ENCODE measurements around the gene MYO1B. TPM values are rescaled to one million over a fixed set of nuclear protein-coding genes. Genes with fewer than 3 reads are reported as not detected.

The MYO1B gene
- total and polyA plus RNA-seq, 8 donors, result 28.6 to 102 (median 54.7) TPM

DNA sequence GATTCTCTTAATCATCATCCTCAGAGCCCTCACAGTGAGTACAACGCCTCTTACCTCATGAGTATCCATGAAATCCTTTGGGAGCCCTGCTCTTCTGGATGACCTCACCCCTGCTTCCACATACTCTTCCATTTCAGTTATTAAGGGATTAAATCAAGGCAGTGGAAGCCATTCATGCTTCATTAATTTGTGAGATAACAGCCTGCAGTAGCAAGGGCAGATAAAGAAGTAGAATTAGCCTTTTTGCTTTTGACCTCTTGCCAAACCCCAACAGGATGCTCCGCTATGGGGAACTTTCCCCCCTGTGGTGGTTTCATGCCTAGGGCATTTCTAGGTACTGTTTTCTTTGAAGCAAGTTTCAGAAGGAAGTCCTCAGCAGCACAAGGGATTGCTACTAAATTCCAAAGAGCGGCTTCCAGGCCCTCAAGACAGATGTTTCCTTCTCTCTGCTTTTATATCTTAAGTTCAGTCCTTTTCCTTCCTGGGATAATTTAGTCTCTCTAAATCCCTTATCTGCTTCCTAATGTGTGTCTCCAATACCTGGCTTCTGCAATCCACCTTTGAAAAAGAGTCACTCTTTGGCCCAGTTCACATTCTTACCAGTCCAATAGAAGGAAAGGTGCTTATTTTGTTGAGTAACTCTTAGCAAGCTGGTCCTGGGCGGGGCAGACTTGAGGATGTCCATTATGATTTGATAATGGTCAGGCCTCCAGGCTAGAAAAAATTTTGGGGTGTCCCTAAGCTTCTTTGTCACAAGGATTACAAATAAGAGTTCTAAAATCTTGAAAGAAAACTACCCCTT is 76.9 kb downstream of the MYO1B start:
- Histone ChIP-seq H3K27ac (no peak overlapping the region), H3K9me3 (no peaks in the 10 kb centered on the region), H3K4me3 (no peak overlapping the region), H3K4me1 (peaks cover 12 to 29% (median 16%) of the 10 kb centered on the region in 3 donors), H3K27me3 (no peaks in the 10 kb centered on the region), H3K36me3 (no peaks in the 10 kb centered on the region)
- ATAC-seq (peak in 3 of 4 donors; percentile 12 to 44 (median 15)), DNase-seq (no peak), FAIRE-seq (no peak)
- WGBS, 2 donors, result 77 to 83% methylated on average over 4 of the region's 4 CpGs
- TF ChIP-seq, protein P1, sequence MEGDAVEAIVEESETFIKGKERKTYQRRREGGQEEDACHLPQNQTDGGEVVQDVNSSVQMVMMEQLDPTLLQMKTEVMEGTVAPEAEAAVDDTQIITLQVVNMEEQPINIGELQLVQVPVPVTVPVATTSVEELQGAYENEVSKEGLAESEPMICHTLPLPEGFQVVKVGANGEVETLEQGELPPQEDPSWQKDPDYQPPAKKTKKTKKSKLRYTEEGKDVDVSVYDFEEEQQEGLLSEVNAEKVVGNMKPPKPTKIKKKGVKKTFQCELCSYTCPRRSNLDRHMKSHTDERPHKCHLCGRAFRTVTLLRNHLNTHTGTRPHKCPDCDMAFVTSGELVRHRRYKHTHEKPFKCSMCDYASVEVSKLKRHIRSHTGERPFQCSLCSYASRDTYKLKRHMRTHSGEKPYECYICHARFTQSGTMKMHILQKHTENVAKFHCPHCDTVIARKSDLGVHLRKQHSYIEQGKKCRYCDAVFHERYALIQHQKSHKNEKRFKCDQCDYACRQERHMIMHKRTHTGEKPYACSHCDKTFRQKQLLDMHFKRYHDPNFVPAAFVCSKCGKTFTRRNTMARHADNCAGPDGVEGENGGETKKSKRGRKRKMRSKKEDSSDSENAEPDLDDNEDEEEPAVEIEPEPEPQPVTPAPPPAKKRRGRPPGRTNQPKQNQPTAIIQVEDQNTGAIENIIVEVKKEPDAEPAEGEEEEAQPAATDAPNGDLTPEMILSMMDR (IDR thresholded peaks at IDR 0.05), result no peak
- intact Hi-C loops (cut with DNase I), result no loop called here

DNA sequence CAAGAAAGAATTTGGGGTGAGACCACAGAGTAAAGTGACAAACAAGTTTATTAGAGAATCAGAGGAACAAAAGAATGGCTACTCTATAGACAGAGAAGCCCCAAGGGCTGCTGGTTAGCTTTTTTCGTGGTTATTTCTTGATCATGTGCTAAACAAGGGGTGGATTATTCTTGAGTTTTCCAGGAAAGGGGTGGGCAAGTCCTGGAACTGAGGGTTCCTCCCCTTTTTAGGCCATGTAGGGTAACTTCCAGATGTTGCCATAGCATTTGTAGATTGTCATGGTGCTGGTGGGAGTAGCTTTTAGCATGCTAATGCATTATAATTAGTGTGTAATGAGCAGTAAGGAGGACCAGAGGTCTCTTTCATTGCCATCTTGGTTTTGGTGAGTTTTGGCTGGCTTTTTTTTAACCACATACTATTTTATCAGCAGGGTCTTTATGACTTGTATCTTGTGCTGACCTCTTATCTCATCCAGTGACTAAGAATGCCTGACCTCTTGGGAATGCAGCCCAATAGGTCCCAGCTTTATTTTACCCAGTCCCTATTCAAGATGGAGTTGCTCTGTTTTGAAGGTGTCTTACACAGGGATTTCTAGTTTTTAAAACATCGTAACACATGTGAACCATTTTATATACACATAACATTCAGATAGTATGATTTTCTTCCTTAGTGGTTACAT is 77.8 kb downstream of the MYO1B start:
- DNase-seq (no peak), ATAC-seq (no peak), FAIRE-seq (no peak)
- TF ChIP-seq, protein P1 (IDR thresholded peaks at IDR 0.05), result no peak
- Histone ChIP-seq H3K4me1 (peaks cover 8 to 25% (median 12%) of the 10 kb centered on the region in 3 donors), H3K9me3 (no peaks in the 10 kb centered on the region), H3K4me3 (no peak overlapping the region), H3K27me3 (no peaks in the 10 kb centered on the region), H3K36me3 (no peaks in the 10 kb centered on the region), H3K27ac (no peak overlapping the region)
- intact Hi-C loops (cut with DNase I), result no loop called here
- WGBS, 2 donors, result 89 to 90% methylated on average over 2 of the region's 2 CpGs

DNA sequence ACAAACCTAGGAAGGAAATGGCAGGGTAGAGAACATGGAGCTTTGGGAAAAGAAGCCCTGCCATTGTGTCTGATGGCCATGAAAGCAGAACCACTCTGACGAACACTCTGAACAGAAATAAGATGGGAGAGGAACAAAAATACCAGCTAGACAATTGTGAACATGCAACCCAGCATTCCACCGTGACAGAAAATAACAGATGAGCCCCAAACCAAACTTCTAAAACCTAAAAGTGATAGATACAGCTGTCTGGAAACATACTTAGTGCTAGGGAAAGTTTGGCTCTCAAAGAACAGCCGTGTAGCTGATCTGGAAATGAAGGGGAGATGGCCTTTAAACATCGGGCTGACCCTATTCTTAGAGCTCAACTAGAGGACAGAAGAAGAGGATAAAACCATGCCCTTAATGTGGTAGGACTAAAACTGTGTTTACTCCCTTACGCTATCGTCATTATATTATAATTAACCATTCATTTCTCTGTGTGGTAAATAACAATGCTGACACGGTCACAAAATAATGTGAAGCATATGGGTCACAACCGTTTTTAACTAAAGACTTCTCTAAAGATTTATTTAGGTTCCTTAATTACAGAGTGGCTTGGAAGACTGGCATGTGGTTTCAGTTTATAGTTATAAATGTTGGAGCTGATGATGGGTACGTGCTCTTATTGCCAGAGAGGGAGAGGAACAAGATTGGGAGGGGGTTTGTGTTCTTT is 80.6 kb downstream of the MYO1B start:
- Histone ChIP-seq H3K9me3 (no peaks in the 10 kb centered on the region), H3K4me3 (no peak overlapping the region), H3K27me3 (no peaks in the 10 kb centered on the region), H3K4me1 (peaks cover 0 to 15% (median 0%) of the 10 kb centered on the region in 3 donors), H3K36me3 (peaks cover 0 to 9% (median 0%) of the 10 kb centered on the region in 3 donors), H3K27ac (no peak overlapping the region)
- 90 to 96% methylated on average over 9 of the region's 9 CpGs for WGBS, 2 donors
- TF ChIP-seq, protein P1 (IDR thresholded peaks at IDR 0.05), result no peak
- intact Hi-C loops (cut with DNase I), result no loop called here
- ATAC-seq (no peak), DNase-seq (no peak), FAIRE-seq (no peak)

DNA sequence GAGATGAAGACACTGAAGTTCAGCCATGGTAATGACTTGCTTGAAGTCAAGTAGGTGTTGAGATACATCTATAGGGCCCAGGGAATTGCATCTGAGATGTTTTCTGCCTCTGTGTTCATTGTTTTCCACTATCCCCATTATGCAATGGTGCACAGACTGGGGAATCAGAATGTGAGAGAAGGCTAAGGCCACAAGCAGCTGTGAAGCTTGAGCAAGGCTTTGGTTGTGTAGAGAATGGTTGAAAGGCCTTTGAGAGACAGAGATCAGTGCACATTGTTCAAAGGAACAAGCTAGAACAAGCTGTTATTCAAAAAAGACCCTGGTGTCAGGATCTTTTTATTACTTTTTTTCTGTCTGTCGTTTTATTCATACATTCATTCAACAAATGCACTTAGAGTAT is 82.3 kb downstream of the MYO1B start:
- no peaks in the 10 kb centered on the region for H3K4me1 ChIP-seq
- 79 to 97% methylated on average over 1 of the region's 1 CpG for WGBS, 2 donors
- no peak for DNase-seq
- H3K9me3 ChIP-seq, result no peaks in the 10 kb centered on the region
- TF ChIP-seq, protein P1 (IDR thresholded peaks at IDR 0.05), result no peak
- peaks cover 0 to 17% (median 0%) of the 10 kb centered on the region in 3 donors for H3K36me3 ChIP-seq
- H3K27me3 ChIP-seq, result no peaks in the 10 kb centered on the region
- no peak overlapping the region for H3K27ac ChIP-seq
- intact Hi-C loops (cut with DNase I), result no loop called here
- no peak for FAIRE-seq
- H3K4me3 ChIP-seq, result no peak overlapping the region
- ATAC-seq, result no peak
